NCI-H146 treated with DMSO at 0.1 percent for 48 hours (cell line): ENCODE data around the gene DDX47.
"Not testable (repeated sequence)": the region's sequence is repeated elsewhere in the genome, so short reads cannot be mapped to it uniquely, and the experiment has no call there.

Experiments
- DNase-seq: peaks from one replicate; lab custom pipeline; 2025; ENCODE audit not compliant: unreplicated experiment; lab: John Stamatoyannopoulos, UW

DDX47 gene

GRCh38 chr12:12796928-12797793, 16.0 kb upstream of the DDX47 start:
- DNase-seq = no peak

- DNase-seq = no peak
Measured at GRCh38 chr12:12797794-12798152, 15.4 kb upstream of the DDX47 start.

- no peak for DNase-seq
Measured at GRCh38 chr12:12798480-12798879, 14.7 kb upstream of the DDX47 start.

GRCh38 chr12:12799163-12799920, 13.8 kb upstream of the DDX47 start:
- no peak for DNase-seq

- DNase-seq = no peak
Measured at GRCh38 chr12:12800406-12801180, 12.6 kb upstream of the DDX47 start.

GRCh38 chr12:12801656-12802055, 11.5 kb upstream of the DDX47 start:
- DNase-seq = not testable (repeated sequence)

- no peak for DNase-seq
Measured at GRCh38 chr12:12803186-12803585, 10.0 kb upstream of the DDX47 start.

GRCh38 chr12:12804011-12804410, 9.1 kb upstream of the DDX47 start:
- DNase-seq = no peak

- no peak for DNase-seq
Measured at GRCh38 chr12:12804432-12804886, 8.7 kb upstream of the DDX47 start.

GRCh38 chr12:12806784-12807516, 6.2 kb upstream of the DDX47 start:
- no peak for DNase-seq

GRCh38 chr12:12807517-12807903, 5.6 kb upstream of the DDX47 start:
- not testable (repeated sequence) for DNase-seq

- peak; percentile 76 for DNase-seq
Measured at GRCh38 chr12:12807970-12808702, 5.0 kb upstream of the DDX47 start.

GRCh38 chr12:12810553-12811021, 2.6 kb upstream of the DDX47 start:
- peak; percentile 26 for DNase-seq

- no peak for DNase-seq
Measured at GRCh38 chr12:12811343-12811742, 1.8 kb upstream of the DDX47 start.

- DNase-seq = no peak
Measured at GRCh38 chr12:12812174-12812573, 972 bp upstream of the DDX47 start.

GRCh38 chr12:12812618-12813119, 477 bp upstream of the DDX47 start:
- no peak for DNase-seq

GRCh38 chr12:12817616-12818015, 4.5 kb downstream of the DDX47 start:
- DNase-seq = no peak

GRCh38 chr12:12818701-12819100, 5.6 kb downstream of the DDX47 start:
- no peak for DNase-seq

GRCh38 chr12:12819221-12819620, 6.1 kb downstream of the DDX47 start:
- no peak for DNase-seq
